Gastrocnemius medialis (tissue), 4 donors: ENCODE results near the gene TMEM108. TPM values are rescaled to one million over a fixed set of nuclear protein-coding genes. Genes with fewer than 3 reads are reported as not detected.

ENCODE experiments used
- ATAC-seq, 2 donors: fragments of 150-250 bp; one replicate each; pipeline ENCODE4 v1.9.1; 2016
- DNase-seq, 2 donors: peaks; one replicate each; pipeline ENCODE4 v3.0.0-alpha.2; 2019
- H3K27ac ChIP-seq, 4 donors: fragments of 200-600 bp; sonication (generic); 1 replicate in 1 of 4; 2 replicates in 3 of 4; pipeline ENCODE4 v1.5.1; 2016 to 2018; ENCODE audit warnings: mild to moderate bottlenecking in 2 of 4, moderate library complexity in 1 of 4
- H3K27me3 ChIP-seq, 3 donors: fragments of 200-600 bp; sonication (generic) in 2 of 3; 1 replicate in 1 of 3; 2 replicates in 2 of 3; pipeline versions ENCODE4 v1.5.1 to v1.6.0; 2016 to 2019; ENCODE audit warnings: mild to moderate bottlenecking in 1 of 3, moderate library complexity in 1 of 3
- H3K36me3 ChIP-seq, 2 donors: fragments of 200-600 bp; sonication (generic) in 1 of 2; one replicate each; pipeline ENCODE4 v1.5.1; 2017 to 2018
- H3K4me1 ChIP-seq, 2 donors: fragments of 200-600 bp; sonication (generic) in 1 of 2; one replicate each; pipeline ENCODE4 v1.5.1; 2016 to 2017; ENCODE audit warnings: mild to moderate bottlenecking in 2 of 2
- H3K4me3 ChIP-seq, 4 donors: fragments of 200-600 bp; sonication (generic) in 3 of 4; 1 replicate in 1 of 4; 2 replicates in 3 of 4; pipeline ENCODE4 v1.5.1; 2016 to 2019; ENCODE audit warnings: mild to moderate bottlenecking in 2 of 4
- H3K9me3 ChIP-seq, 3 donors: fragments of 200-600 bp; sonication (generic) in 2 of 3; 1 replicate in 1 of 3; 2 replicates in 2 of 3; pipeline ENCODE4 v1.5.1; 2016 to 2019
- CTCF ChIP-seq, 5 experiments: fragments of 450-650 bp in 3 of 5; fragments of 200-600 bp in 2 of 5; sonication (generic) in 2 of 5; IDR thresholded peaks in 4 of 5; conservative IDR thresholded peaks in 1 of 5; 1 replicate in 4 of 5; 2 replicates in 1 of 5; pipeline ENCODE4 v1.5.1; 2016 to 2019; ENCODE audit warnings: antibody characterized with exemption in 5 of 5, mild to moderate bottlenecking in 3 of 5, moderate library complexity in 3 of 5
- POLR2A ChIP-seq, 2 donors: fragments of 450-650 bp; IDR thresholded peaks; one replicate each; pipeline ENCODE4 v1.6.1; 2017; ENCODE audit warnings: antibody characterized with exemption in 2 of 2, mild to moderate bottlenecking in 2 of 2, moderate library complexity in 2 of 2
- in situ Hi-C, 4 donors: fragments of 200-750 bp; cut with MboI; loops; one replicate each; pipeline versions ENCODE4 v1.15.0 to v1.8.0; 2017; ENCODE audit warnings: low sequenced_read_pairs in 4 of 4
- intact Hi-C: fragments of 100-400 bp; cut with DNase I; formaldehyde crosslinking; loops from one replicate; pipeline ENCODE4 v1.15.1; 2023; ENCODE audit warnings: low total_unique reads
- total RNA-seq, 4 donors: library from RNA; depleted of rRNA; stranded (reverse); fragments of >200 nt; gene quantifications; one replicate each; pipeline versions ENCODE4 v1.1.0 to v1.2.3, GENCODE V29; 2016

The TMEM108 gene
- total RNA-seq, 4 donors from 2014 or later, result 1.1 to 3.7 (median 2.4) TPM

GRCh38 chr3:133264920-133265319, 226.7 kb downstream of the TMEM108 start:
- in situ Hi-C loops (no loop called here), intact Hi-C loops (no loop called here)
- ATAC-seq (no peak), DNase-seq (no peak)
- TF ChIP-seq CTCF (IDR thresholded peaks at IDR 0.05 in 4 of 5, conservative IDR thresholded peaks at IDR 0.05 in 1 of 5) (no peak), POLR2A (IDR thresholded peaks at IDR 0.05) (no peak)
- peaks cover 0 to 10% of the 10 kb centered on the region in 2 donors for H3K4me1 ChIP-seq
- H3K4me3 ChIP-seq, result no peak overlapping the region
- H3K27ac ChIP-seq, result no peak overlapping the region
- no peaks in the 10 kb centered on the region for H3K9me3 ChIP-seq
- no peaks in the 10 kb centered on the region for H3K36me3 ChIP-seq
- no peaks in the 10 kb centered on the region for H3K27me3 ChIP-seq

GRCh38 chr3:133268726-133269134, 230.5 kb downstream of the TMEM108 start:
- intact Hi-C loops, result no loop called here
- Histone ChIP-seq H3K4me1 (peaks cover 0 to 10% of the 10 kb centered on the region in 2 donors), H3K36me3 (no peaks in the 10 kb centered on the region), H3K27me3 (no peaks in the 10 kb centered on the region), H3K27ac (no peak overlapping the region), H3K4me3 (no peak overlapping the region), H3K9me3 (no peaks in the 10 kb centered on the region)
- in situ Hi-C loops, result no loop called here
- no peak for DNase-seq
- ATAC-seq, result no peak
- no peak for TF ChIP-seq POLR2A (IDR thresholded peaks at IDR 0.05)
- no peak for TF ChIP-seq CTCF (IDR thresholded peaks at IDR 0.05 in 4 of 5, conservative IDR thresholded peaks at IDR 0.05 in 1 of 5)

GRCh38 chr3:133269393-133269792, 231.2 kb downstream of the TMEM108 start:
- Histone ChIP-seq H3K9me3 (no peaks in the 10 kb centered on the region), H3K27ac (no peak overlapping the region), H3K4me3 (no peak overlapping the region), H3K27me3 (no peaks in the 10 kb centered on the region), H3K36me3 (no peaks in the 10 kb centered on the region), H3K4me1 (peaks cover 0 to 10% of the 10 kb centered on the region in 2 donors)
- DNase-seq, result no peak
- in situ Hi-C loops, result no loop called here
- no peak for ATAC-seq
- TF ChIP-seq POLR2A (IDR thresholded peaks at IDR 0.05), result no peak
- no peak for TF ChIP-seq CTCF (IDR thresholded peaks at IDR 0.05 in 4 of 5, conservative IDR thresholded peaks at IDR 0.05 in 1 of 5)
- intact Hi-C loops, result no loop called here

- Histone ChIP-seq H3K36me3 (no peaks in the 10 kb centered on the region), H3K4me3 (no peak overlapping the region), H3K27me3 (no peaks in the 10 kb centered on the region), H3K27ac (no peak overlapping the region), H3K4me1 (peaks cover 0 to 10% of the 10 kb centered on the region in 2 donors), H3K9me3 (no peaks in the 10 kb centered on the region)
- intact Hi-C loops, result no loop called here
- in situ Hi-C loops, result no loop called here
- ATAC-seq, result no peak
- TF ChIP-seq POLR2A (IDR thresholded peaks at IDR 0.05) (no peak), CTCF (IDR thresholded peaks at IDR 0.05 in 4 of 5, conservative IDR thresholded peaks at IDR 0.05 in 1 of 5) (no peak)
- no peak for DNase-seq
These were observed 232.4 kb downstream of the TMEM108 start for GRCh38 chr3:133270631-133271030.

- no peak overlapping the region for H3K27ac ChIP-seq
- in situ Hi-C loops (no loop called here), intact Hi-C loops (no loop called here)
- no peak for ATAC-seq
- H3K9me3 ChIP-seq, result no peaks in the 10 kb centered on the region
- no peaks in the 10 kb centered on the region for H3K27me3 ChIP-seq
- no peaks in the 10 kb centered on the region for H3K36me3 ChIP-seq
- no peak for TF ChIP-seq POLR2A (IDR thresholded peaks at IDR 0.05)
- no peak for TF ChIP-seq CTCF (IDR thresholded peaks at IDR 0.05 in 4 of 5, conservative IDR thresholded peaks at IDR 0.05 in 1 of 5)
- H3K4me3 ChIP-seq, result no peak overlapping the region
- no peak for DNase-seq
- H3K4me1 ChIP-seq, result peaks cover 0 to 10% of the 10 kb centered on the region in 2 donors
These were observed 232.9 kb downstream of the TMEM108 start for GRCh38 chr3:133271042-133271441.
